Colon (tissue), 2 donors: Measurements from ENCODE around the gene SMAP2.

Experiments used
- FAIRE-seq: peaks from 2 replicates; lab custom pipeline; 2012; peaks lifted over from hg19 to GRCh38; lab: Jason Lieb, UNC
- donor health status: control.
- donor health status: control.

The SMAP2 gene

DNA sequence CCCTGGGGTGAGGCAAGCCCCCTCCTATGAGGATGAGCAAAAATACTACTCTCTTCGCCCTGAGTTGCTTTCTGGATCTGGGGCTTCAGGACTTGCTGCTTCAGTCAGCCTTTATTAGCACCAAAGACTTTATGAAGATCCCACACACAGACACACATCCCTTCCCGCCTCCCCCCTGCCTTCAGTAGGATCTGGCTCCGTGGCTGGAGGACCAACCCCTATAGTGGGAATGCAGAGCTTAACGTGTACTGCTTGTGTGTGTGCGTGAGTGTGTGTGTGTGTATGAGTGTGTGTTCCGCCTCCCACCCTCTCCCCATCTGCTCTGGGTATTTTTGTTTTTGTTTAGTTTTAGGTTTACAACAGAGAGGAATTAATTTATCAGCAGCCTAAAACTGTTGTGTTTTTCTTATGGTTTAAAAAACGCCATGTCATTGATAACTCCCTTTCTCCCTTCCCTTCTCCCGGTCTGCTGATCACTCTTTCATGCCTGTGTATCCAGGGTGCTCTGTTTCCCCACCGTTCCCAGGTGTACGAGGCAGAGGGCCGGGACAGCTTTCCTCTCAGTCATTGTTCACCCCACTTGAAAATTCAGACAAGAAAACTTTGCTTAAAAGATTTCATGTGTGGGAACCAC lies 49.2 kb downstream of the SMAP2 start:
- no peak for FAIRE-seq

DNA sequence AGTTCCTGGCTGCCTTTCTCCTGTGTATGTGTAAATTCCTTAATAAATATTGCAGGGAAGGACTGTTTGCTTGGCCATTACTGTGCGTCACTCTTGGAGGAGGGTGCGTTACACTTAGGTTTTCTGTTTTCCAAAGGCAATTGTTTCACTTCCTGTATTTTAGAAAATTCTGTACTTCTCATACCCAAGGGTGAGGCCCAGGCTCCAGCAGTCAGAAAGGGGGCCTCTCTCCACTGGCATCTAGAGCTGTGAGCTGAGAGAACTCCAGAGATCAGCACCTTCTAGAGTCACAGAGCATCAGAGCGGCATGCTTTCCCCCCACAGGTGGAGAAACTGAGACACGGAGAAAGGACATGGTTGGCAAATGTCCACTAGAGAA lies 49.7 kb downstream of the SMAP2 start:
- no peak for FAIRE-seq

DNA sequence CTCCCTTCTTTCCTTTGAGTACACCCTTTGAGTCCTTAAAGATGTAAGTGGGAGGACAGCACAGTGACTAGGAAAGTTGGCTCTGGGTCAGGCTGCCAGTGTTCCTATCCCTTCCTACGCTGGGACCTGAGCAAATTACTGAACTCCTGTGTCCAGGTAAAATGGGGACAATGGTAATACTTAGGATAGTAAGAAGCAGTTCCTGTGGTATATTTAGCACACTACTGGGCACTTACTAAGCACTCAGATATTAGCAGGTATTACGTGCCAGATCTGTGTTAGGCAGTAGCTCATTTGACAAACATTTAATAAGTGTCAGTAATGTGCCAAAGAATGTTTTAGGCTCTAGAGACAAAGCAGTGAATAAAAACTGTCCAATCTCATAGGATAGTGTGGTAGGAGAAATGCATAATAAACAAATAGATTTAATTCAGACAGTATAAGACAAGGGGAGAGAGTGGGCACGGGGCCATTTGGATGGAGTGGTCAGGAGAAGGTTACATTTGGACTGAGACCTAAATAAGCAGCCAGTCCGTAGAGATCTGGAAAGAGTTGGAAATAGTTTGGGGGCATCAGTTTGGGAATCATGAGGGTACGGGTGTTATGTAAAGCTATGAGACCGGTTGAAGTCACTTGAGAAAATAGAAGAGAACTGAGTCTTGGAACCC lies 50.6 kb downstream of the SMAP2 start:
- FAIRE-seq, result no peak

DNA sequence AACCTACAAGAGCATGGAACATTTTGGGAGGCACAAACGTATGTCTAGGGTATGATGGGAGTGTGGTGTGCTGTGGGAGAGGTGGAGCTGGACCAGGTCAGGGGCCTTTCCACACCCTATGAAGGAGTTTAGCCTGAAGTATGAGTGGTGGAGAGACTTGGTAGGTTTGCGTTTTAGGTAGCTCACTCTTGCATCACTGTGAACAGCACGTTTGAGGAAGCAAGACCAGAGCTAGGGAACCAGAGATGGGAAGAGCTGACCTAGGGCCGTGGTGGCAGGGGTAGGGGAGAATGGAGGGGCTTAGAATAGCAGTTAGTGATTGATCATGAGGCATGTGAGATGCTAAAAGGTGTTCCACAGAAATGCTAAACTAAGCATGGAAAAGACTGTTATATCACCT lies 51.7 kb downstream of the SMAP2 start:
- FAIRE-seq, result no peak

DNA sequence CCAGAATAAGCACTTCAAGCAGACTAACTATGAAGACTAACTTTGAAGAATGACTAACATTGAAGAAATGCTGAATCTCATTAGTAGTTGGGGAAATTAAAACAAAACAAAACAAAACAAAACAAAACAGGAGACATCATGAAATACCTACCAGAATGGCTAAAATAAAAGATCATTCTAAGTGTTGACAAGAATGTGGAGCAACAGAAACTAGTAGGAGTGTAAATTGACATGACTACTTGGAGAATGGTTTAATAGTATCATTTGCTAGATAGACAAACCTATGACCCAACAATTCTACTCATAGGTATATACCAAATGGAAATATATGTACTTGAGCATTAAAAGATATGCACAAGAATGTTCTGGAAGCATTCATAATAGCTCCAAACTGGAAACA lies 57.9 kb downstream of the SMAP2 start:
- FAIRE-seq, result no peak

DNA sequence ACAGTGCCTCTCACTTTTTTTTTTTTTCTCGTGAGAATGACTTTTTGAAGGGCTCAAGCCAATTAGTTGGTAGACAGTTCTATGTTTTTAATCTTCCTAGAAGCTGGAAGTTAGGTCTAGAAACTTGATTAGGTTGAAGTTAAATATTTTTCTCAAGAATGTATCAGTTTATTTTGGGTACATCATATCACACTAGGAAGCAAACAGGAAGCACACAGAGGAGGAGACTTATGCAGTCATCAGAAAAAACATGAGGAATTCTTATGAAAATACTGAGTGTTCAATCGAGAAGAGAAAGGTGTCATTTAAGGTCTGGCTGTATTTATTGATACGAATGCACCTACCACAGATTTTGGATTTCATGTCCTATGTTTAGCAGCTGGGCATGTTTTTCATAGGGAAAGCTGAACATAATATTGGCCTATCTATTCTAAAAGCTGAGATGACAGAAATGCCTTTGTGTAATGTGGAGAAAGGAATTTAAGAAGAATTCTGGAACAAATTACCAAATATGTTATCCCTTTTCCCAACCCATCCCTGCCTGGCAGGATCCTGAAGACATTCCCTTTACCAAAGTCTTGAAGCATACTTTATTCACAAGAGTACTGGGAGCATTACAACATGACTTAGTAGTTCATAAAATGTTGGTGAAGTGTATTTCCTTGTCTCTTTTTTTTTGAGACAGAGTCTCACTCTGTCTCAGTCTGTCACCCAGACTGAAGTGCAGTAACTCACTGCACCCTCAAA lies 59.3 kb downstream of the SMAP2 start:
- FAIRE-seq, result no peak

DNA sequence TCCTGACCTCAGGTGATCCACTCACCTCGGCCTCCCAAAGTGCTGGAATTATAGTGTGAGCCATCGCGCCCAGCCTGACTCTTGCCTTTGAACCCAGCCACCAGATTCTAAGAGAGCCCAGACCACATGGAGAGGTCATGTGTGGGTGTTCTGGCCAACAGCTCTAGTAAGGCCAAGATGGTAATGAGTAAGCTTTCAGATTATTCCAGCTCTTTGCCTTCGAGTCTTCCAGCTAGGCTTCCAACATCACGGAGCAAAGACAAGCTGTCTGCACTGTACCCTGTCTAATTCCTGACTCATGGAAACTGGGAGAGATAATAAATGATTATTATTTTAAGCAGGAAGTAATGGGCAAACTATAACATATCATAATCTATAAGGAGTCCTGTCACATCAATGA lies 61.9 kb downstream of the SMAP2 start:
- no peak for FAIRE-seq

DNA sequence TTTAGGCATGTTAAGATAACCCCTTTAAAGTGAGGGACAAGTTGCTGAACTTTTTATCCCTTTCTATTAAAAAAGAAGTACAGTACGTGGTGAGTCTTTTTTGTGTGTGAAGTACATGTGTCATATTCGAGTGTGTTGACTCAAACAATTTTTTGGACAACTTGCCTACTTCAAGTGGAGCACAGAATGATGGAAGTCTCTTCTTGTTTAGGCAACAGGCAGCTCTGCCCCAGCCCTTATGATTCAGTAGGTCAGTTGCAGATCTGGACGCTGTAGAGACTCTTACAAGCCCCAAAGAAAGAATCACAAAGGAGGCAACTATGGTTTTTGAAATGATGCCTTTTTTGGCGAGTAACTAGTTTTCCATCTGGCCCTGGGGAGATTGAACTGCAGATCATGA lies 62.3 kb downstream of the SMAP2 start:
- FAIRE-seq, result no peak

DNA sequence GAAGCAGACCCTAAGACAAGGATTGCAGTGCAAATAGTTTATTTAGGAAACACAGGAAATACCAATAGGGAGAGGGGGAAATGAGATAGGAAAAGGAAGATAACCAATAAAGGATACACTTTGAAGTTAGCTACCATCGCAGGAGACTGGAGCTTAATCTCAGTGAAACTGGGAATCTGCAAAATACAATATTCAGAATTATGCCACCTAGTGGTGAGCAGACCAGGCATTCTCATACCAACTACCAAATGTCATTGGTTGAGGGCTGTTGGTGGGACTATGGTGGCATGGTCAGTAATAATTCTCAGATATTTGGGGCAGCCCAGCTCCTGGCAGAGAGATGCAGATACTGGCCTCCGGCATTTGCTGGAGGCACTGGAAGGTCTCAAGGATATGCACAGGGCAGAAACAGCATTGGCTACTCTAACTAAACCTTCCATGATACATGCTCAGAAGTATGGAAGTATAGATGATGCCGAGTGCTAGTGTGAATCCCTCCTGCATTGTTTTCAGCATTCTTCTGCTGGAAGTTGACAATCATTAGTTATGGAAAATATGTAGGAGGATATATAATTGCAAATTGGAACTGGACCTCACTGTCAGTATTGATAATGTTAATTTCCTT lies 65.0 kb downstream of the SMAP2 start:
- FAIRE-seq, result no peak

DNA sequence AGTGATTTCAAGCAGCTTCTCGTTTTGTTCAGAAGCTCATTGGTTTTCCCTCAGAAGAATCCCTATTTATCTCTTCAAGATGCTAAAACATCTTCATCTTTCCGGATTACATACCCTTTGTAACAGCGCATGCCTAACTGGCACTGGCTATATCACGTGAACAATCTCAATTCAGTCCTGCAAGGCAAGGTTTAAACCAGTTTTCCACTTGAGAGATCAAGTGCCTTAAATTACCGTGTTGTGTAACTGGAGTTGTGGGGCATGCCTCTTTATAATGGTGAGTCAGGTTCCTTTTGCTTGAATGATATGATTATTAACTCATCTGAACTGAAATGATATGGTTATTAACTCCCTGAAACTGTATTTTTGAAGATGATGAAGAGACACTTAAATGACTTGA lies 65.7 kb downstream of the SMAP2 start:
- FAIRE-seq, result no peak

DNA sequence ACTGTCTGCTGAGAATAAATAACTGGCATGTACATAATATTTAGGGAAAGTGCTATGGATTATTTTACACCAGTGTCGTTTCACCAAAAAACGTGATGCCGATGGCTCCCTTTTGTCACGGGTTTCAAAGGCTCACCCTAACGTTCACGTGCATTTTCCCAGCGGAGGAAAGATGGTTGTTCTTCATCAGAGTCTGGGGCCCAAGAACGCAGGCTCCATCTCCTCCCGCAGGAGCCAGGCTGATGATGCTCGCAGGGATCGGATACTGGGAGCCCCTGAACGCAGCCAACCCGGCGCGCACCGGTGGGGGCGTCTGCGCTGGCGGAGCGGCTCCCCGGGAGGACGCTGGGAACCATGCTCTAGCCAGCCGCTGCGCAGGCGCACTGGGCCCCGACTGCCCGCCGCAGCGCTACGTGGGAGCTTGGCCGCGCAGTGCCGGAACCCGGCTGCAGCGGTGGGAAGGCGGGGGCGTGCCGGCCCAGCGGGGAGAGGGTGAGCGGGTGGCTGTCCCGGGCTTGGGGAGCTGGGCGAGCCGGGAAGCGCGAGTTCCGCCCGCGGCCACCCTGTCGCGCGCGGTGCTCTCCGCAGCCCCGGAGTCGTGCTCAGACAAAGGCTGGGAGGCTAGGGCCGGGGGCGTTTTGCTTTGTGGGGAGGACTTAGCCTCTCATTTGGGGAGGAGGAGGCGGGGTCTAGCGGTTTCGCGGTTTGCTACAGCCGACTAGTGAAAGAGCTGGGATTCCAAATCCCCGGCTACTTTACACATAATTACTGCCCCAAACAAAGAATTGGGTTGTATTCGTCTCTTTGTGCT lies 76.4 kb downstream of the SMAP2 start, which contains the start of gene ZFP69B:
Gene ZFP69B (plus strand): TSS at position 793 of the 811 bp plus-strand sequence. CDS start 486 bp downstream, outside the sequence.
- no peak for FAIRE-seq

DNA sequence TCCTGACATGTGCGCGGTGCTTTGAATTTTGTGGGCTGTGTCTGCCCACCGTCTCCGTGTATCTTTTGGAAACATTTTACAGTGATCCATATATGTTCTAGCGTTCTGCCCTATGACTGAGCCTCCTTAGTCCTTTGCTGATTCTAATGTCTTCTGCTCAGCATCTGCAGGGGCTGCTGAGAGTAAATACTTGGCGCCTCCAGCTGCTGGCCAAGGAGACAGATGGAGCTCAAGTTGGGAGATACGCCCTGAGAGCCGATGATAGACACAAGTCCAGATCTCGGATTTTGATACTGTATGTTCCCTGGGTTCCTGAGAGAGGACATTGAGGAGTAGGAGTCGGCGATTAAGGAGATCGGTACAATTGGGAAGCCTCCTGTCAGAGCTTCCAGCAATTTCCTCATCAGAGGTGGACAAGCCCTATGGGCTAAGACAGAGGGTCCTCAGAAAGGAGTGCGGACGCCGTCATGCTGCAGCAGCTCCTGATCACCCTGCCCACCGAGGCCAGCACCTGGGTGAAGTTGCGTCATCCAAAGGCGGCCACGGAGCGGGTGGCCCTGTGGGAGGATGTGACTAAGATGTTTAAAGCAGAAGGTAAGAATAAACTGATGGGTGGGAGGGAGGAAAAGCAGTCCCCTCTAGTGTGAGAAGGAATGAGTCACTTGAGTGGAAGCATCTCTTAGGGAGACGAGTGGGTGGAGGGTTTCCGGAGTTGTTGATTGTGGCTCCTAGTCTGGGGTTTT lies 77.1 kb downstream of the SMAP2 start:
- no peak for FAIRE-seq

DNA sequence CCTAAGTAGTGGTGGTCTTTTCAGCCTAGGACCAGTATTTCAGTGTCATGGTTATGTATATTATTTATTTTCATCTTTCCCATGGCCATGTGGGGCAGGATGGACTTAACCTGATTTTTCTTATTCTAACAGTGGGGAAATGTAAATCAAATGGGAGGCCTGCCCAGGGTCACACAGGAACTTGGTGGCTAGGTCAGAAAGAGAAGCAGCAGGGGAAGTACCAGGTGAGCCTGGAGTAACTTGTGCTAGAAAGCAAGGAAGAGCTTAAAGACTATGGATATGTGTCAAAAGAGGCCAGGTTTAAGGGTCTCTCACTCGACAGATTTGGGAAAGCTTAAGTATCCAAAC lies 77.7 kb downstream of the SMAP2 start:
- FAIRE-seq, result no peak

DNA sequence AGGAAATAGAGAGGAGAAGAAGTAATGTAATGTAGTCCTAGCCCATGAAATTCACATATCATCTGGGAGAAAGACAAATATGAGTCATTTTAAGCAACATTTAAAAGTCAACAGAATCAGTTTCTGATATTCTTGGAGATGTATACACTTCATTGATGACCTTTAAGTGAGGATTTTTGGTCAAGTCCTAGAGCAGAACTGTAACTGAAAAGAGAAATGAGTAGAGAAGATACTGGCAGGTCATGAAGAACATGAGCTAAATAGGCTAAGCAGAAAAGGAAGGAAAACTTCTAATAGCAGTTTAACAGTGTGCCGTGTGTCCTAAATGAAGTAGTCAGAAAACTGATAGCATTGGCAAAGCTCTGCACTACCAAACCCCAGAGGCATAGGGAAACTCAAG lies 81.3 kb downstream of the SMAP2 start:
- no peak for FAIRE-seq

DNA sequence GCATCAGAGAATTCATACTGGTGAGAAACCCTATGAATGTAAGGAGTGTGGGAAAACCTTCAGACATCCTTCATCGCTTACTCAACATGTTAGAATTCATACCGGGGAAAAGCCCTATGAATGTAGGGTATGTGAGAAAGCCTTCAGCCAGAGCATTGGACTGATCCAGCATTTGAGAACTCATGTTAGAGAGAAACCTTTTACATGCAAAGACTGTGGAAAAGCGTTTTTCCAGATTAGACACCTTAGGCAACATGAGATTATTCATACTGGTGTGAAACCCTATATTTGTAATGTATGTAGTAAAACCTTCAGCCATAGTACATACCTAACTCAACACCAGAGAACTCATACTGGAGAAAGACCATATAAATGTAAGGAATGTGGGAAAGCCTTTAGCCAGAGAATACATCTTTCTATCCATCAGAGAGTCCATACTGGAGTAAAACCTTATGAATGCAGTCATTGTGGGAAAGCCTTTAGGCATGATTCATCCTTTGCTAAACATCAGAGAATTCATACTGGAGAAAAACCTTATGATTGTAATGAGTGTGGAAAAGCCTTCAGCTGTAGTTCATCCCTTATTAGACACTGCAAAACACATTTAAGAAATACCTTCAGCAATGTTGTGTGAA lies 89.5 kb downstream of the SMAP2 start:
- no peak for FAIRE-seq

DNA sequence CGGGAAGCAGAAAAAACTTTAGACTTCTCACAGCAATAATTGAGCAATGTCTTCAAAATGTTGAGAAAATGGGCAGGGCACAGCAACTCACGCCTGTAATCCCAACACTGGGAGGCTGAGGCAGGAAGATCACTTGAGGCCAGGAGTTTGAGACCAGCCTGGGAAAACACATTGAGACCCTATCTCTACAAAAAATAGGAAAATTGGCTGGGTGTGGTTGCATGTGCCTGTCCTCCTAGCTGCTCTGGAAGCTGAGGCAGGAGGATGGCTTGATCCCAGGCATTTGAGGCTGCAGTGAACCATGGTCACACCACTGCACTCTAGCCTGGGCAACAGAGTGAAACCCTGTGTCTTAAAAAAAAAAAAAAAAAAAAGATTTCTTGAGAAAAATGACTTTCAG lies 95.8 kb downstream of the SMAP2 start:
- FAIRE-seq, result no peak
